Measurements from ENCODE around the gene CTSD. TPM values are rescaled to one million over a fixed set of nuclear protein-coding genes. Genes with fewer than 3 reads are reported as not detected.

Gene CTSD
- total and polyA plus RNA-seq, 2 experiments from 2014 or later = 67.1 to 251 TPM

DNA sequence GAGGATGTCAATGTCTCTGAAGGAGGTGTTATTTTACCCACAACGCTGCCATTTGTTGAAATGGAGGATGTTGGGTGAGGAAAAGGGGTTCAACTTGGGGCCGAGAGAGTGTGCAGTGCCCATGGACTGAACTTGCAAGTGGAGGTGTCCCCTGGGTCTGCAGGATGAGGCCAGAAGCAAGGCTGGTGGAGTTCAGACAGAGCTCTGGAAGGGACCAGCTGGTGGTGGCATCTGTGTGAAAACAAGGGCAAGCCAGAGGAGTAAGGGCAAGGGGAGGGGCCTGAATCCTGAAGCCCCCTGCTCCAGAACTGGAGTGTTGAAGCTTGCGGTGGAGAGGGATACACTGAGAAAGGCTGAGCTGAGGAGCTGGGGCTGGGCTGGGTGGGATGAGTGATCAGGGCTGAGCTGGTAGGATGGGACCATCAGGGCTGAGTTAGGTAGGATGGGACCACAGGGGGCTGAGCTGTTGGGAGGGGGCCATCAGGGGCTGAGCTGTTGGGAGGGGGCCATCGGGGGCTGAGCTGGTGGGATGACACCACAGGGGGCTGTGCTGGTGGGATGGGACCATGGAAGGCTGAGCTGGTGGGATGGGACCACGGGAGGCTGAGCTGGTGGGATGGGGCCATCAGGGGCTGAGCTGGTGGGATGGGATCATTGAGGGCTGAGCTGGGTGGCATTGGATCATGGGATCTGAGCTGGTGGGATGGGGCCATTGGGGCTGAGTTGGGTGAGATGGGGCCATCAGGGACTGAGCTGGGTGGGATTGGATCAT is 13.4 kb upstream of the CTSD start (continued):
- TF ChIP-seq, protein P1, sequence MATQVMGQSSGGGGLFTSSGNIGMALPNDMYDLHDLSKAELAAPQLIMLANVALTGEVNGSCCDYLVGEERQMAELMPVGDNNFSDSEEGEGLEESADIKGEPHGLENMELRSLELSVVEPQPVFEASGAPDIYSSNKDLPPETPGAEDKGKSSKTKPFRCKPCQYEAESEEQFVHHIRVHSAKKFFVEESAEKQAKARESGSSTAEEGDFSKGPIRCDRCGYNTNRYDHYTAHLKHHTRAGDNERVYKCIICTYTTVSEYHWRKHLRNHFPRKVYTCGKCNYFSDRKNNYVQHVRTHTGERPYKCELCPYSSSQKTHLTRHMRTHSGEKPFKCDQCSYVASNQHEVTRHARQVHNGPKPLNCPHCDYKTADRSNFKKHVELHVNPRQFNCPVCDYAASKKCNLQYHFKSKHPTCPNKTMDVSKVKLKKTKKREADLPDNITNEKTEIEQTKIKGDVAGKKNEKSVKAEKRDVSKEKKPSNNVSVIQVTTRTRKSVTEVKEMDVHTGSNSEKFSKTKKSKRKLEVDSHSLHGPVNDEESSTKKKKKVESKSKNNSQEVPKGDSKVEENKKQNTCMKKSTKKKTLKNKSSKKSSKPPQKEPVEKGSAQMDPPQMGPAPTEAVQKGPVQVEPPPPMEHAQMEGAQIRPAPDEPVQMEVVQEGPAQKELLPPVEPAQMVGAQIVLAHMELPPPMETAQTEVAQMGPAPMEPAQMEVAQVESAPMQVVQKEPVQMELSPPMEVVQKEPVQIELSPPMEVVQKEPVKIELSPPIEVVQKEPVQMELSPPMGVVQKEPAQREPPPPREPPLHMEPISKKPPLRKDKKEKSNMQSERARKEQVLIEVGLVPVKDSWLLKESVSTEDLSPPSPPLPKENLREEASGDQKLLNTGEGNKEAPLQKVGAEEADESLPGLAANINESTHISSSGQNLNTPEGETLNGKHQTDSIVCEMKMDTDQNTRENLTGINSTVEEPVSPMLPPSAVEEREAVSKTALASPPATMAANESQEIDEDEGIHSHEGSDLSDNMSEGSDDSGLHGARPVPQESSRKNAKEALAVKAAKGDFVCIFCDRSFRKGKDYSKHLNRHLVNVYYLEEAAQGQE (IDR thresholded peaks at IDR 0.05; ENCODE audit: unreplicated experiment) = no peak
- TF ChIP-seq EZH2phosphoT487 (IDR thresholded peaks at IDR 0.05; ENCODE audit: unreplicated experiment) = no peak
- no peak for TF ChIP-seq ZNF331 (CRISPR knock-in tag; IDR thresholded peaks at IDR 0.05; ENCODE audit: low read depth)

DNA sequence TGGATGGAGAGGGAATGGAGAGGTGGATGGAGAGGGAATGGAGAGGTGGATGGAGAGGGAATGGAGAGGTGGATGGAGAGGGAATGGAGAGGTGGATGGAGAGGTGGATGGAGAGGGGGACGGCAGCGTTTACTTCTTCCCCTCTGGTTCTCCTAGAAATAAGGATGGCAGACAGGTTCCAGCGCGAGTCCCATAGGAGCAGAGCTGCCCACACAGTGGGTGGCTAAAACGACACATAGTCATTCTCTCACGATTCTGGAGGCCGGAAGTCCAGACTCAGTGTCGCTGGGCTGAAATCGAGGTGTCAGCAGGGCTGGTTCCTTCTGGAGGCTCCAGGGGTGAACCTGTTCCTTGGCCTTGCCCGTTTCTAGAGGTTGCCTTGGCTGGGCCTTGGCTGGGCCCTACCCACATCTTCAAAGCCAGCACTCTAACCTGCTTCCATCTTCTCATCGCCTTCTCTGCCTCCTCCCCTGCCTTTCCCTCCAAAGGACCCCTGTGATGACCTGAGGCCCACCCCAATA is 12.7 kb upstream of the CTSD start:
- ATAC-seq (no peak), DNase-seq (ENCODE audit: low spot score) (no peak)
- Histone ChIP-seq H3K36me3 (ENCODE audit: insufficient read depth) (no peaks in the 10 kb centered on the region), H3K27me3 (ENCODE audit: insufficient read depth) (no peaks in the 10 kb centered on the region), H3K4me3 (no peak overlapping the region), H3K4me2 (no peak overlapping the region), H4K20me1 (replicated peaks; ENCODE audit: insufficient read depth) (no peaks in the 10 kb centered on the region), H3F3A (replicated peaks; ENCODE audit: low read depth) (no peaks in the 10 kb centered on the region), H3K9me2 (ENCODE audit: insufficient read depth) (peaks cover 4% of the 10 kb centered on the region; the same call in 1 of the 2 replicates), H3K4me1 (ENCODE audit: insufficient read depth) (peaks cover 11% of the 10 kb centered on the region; the same call in 1 of the 2 replicates), H3K27ac (ENCODE audit: low read depth) (no peak overlapping the region), H2AFZ (no peak overlapping the region), H3K79me2 (replicated peaks; ENCODE audit: insufficient read depth) (no peaks in the 10 kb centered on the region)
- Mint-ChIP-seq H3K27ac (no peak overlapping the region), H3K9me3 (peaks cover 4% of the 10 kb centered on the region; the same call in 2 of the 3 replicates), H3K4me1 (peaks cover 20% of the 10 kb centered on the region), H3K36me3 (ENCODE audit: low read depth) (peaks cover 2% of the 10 kb centered on the region; the same call in 2 of the 3 replicates), H3K27me3 (ENCODE audit: insufficient read depth, low read depth, poor library complexity) (peaks cover 25% of the 10 kb centered on the region), H3K4me3 (no peak overlapping the region; the same call in 2 of the 3 replicates)
- no peak for TF ChIP-seq NANOG (IDR thresholded peaks at IDR 0.05; ENCODE audit: borderline replicate concordance)
- no peak for TF ChIP-seq POLR2AphosphoS5 (IDR thresholded peaks at IDR 0.05; ENCODE audit: low read depth)
- TF ChIP-seq, protein P2, sequence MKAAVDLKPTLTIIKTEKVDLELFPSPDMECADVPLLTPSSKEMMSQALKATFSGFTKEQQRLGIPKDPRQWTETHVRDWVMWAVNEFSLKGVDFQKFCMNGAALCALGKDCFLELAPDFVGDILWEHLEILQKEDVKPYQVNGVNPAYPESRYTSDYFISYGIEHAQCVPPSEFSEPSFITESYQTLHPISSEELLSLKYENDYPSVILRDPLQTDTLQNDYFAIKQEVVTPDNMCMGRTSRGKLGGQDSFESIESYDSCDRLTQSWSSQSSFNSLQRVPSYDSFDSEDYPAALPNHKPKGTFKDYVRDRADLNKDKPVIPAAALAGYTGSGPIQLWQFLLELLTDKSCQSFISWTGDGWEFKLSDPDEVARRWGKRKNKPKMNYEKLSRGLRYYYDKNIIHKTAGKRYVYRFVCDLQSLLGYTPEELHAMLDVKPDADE (IDR thresholded peaks at IDR 0.05) = no peak
- TF ChIP-seq, protein P3, sequence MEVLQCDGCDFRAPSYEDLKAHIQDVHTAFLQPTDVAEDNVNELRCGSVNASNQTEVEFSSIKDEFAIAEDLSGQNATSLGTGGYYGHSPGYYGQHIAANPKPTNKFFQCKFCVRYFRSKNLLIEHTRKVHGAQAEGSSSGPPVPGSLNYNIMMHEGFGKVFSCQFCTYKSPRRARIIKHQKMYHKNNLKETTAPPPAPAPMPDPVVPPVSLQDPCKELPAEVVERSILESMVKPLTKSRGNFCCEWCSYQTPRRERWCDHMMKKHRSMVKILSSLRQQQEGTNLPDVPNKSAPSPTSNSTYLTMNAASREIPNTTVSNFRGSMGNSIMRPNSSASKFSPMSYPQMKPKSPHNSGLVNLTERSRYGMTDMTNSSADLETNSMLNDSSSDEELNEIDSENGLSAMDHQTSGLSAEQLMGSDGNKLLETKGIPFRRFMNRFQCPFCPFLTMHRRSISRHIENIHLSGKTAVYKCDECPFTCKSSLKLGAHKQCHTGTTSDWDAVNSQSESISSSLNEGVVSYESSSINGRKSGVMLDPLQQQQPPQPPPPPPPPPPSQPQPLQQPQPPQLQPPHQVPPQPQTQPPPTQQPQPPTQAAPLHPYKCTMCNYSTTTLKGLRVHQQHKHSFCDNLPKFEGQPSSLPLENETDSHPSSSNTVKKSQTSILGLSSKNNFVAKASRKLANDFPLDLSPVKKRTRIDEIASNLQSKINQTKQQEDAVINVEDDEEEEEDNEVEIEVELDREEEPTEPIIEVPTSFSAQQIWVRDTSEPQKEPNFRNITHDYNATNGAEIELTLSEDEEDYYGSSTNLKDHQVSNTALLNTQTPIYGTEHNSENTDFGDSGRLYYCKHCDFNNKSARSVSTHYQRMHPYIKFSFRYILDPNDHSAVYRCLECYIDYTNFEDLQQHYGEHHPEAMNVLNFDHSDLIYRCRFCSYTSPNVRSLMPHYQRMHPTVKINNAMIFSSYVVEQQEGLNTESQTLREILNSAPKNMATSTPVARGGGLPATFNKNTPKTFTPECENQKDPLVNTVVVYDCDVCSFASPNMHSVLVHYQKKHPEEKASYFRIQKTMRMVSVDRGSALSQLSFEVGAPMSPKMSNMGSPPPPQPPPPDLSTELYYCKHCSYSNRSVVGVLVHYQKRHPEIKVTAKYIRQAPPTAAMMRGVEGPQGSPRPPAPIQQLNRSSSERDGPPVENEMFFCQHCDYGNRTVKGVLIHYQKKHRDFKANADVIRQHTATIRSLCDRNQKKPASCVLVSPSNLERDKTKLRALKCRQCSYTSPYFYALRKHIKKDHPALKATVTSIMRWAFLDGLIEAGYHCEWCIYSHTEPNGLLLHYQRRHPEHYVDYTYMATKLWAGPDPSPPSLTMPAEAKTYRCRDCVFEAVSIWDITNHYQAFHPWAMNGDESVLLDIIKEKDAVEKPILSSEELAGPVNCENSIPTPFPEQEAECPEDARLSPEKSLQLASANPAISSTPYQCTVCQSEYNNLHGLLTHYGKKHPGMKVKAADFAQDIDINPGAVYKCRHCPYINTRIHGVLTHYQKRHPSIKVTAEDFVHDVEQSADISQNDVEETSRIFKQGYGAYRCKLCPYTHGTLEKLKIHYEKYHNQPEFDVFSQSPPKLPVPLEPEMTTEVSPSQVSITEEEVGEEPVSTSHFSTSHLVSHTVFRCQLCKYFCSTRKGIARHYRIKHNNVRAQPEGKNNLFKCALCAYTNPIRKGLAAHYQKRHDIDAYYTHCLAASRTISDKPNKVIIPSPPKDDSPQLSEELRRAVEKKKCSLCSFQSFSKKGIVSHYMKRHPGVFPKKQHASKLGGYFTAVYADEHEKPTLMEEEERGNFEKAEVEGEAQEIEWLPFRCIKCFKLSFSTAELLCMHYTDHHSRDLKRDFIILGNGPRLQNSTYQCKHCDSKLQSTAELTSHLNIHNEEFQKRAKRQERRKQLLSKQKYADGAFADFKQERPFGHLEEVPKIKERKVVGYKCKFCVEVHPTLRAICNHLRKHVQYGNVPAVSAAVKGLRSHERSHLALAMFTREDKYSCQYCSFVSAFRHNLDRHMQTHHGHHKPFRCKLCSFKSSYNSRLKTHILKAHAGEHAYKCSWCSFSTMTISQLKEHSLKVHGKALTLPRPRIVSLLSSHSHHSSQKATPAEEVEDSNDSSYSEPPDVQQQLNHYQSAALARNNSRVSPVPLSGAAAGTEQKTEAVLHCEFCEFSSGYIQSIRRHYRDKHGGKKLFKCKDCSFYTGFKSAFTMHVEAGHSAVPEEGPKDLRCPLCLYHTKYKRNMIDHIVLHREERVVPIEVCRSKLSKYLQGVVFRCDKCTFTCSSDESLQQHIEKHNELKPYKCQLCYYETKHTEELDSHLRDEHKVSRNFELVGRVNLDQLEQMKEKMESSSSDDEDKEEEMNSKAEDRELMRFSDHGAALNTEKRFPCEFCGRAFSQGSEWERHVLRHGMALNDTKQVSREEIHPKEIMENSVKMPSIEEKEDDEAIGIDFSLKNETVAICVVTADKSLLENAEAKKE (CRISPR knock-in tag; IDR thresholded peaks at IDR 0.05) = no peak
- TF ChIP-seq JUNB (IDR thresholded peaks at IDR 0.05; ENCODE audit: unreplicated experiment) = no peak
- TF ChIP-seq ZNF331 (CRISPR knock-in tag; IDR thresholded peaks at IDR 0.05; ENCODE audit: low read depth) = no peak
- TF ChIP-seq STAT1 (IDR thresholded peaks at IDR 0.05; ENCODE audit: unreplicated experiment) = no peak
- TF ChIP-seq EZH2phosphoT487 (IDR thresholded peaks at IDR 0.05; ENCODE audit: unreplicated experiment) = no peak
- no peak for TF ChIP-seq EZH2 (IDR thresholded peaks at IDR 0.05; ENCODE audit: low read depth, unreplicated experiment)
- no peak for TF ChIP-seq ZNF114 (CRISPR knock-in tag; IDR thresholded peaks at IDR 0.05)

All from GM23338 (cell line).